Measurements from ENCODE around the gene PHAX.
"Not testable (repeated sequence)": the region's sequence is repeated elsewhere in the genome, so short reads cannot be mapped to it uniquely, and the experiment has no call there.

Gene PHAX

GRCh38 chr5:126600631-126601511, at the start of gene PHAX:
TSS of gene PHAX (plus strand) at chr5:126600947. CDS start at chr5:126600963, 16 bp downstream.
- FAIRE-seq = no peak

DNA sequence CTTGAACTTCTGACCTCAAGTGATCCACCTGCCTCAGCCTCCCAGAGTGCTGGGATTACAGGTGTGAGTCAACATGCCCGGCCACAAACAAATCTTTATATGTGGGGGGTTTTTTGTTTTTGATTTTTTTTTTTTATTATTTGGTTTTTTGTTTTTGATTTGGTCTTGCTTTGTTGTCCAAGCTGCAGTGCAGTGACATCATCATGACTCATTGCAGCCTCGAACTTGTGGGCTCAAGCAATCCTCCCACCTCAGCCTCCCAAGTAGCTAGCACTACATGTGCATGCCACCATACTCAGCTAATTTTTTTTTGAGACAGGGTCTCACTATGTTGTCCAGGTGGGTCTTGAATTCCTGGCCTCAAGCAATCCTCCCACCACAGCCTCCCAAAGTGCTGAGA, 48.1 kb upstream of the PHAX start:
- no peak for FAIRE-seq

DNA sequence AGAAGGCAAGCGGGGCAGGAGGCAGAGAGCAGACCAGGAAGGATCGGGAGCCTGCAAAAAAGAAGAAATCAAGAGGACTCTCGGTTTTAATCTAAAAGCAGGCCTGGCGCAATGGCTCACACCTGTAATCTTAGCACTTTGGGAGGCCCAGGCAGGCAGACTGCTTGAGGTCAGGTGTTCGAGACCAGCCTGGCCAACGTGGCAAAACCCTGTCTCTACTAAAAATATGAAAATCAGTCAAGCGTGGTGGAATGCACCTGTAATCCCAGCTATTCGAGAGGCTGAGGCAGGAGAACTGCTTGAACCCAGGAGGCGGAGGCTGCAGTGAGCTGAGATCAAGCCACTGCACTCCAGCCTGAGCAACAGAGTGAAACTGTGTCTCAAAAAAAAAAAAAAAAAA, 45.6 kb upstream of the PHAX start:
- FAIRE-seq = not testable (repeated sequence)

GRCh38 chr5:126561908-126562307, 38.8 kb upstream of the PHAX start:
- no peak for FAIRE-seq

DNA sequence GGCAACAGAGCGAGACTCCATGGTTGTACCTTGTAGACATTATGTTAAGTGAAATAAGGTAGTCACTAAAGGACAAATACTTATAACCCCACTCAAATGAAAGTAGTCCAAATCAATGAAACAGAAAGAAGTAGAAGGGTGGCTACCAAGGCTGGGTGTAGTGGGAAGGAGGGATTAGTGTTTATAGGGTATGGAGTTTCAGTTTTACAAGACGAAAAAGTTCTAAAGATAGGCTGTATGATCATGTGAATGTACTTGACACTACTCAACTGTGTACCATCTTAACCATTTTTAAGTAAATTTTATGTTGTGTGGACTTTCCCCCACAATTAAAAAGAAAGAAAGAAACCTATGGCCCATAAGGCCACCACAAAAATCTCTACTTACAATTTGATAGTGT, 37.9 kb upstream of the PHAX start:
- FAIRE-seq = no peak

DNA sequence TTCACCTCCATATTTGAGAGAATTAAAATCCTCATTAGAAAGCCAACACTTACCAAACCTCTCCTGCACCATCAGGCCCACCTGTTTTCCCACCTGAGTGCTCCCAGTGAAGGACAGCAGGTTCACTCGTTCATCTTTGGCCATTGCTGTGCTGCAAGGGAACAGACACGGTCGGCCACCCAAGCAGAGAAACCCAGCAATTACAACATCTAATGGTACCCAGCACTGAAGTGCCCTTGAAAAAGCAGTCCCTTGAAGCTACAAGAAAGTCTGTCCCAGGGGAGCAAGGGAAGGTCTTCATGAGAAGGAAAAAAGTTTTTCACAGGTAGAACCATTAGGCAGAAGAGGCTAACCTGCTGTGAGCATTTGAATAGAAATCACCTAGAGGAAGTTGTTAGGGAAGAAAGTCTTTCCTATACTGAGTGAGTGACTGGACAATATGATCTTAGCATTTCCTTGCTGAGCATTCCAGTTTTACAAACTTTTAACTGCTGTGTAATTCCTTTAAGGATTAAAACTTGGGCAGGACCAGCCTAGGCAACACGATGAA, 32.5 kb upstream of the PHAX start:
- FAIRE-seq = no peak

DNA sequence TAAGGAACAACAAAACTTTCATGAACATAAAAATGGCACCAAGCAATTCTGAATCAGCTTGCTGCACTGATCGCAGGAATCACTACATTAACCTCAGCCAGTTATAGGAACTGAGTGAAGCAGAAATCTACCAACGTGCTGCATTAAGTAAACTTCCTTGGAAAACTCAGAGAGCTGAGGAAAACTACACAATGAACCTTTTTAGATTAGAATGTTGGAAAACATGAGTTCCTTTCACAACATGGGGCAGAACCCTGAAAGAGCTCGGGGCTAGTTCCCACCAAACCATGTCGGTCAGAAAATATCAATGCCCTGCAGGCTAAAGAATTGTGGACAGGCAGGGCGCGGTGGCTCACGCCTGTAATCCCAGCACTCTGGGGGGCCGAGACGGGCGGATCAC, 25.1 kb upstream of the PHAX start:
- no peak for FAIRE-seq

DNA sequence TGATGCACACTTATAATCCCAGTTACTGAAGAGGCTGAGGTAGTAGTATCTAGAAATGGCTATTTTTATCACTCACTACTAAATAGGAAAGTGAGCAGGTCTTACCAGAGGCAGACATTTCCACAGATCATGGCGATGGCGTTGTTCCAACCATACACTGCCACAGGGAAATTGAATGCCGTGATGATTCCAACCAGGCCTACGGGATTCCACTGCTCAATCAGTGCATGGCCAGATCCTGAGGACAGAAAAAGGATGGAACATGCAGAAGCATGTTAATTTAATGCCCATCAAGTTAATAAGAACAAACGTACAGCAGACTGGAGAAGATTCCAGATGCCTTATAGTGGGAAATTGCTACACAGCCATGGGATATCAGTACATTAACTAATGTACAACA, 23.8 kb upstream of the PHAX start:
- no peak for FAIRE-seq

DNA sequence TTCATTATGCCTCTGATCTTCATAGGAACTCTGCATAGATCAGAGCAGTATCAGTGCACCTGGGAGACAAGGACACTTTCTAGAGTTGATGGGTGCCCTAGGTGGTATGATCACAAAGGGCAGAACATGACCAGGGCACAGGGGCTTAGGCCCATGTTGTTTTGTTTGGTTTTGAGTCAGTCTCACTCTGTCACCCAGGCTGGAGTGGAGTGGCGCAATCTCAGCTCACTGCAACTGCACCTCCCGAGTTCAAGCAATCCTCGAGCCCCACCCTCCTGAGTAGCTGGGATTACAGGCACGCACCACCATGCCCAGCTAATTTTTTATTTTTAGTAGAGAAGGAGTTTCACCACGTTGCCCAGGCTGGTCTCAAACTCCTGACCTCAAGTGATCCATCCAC, 23.3 kb upstream of the PHAX start:
- FAIRE-seq = no peak

DNA sequence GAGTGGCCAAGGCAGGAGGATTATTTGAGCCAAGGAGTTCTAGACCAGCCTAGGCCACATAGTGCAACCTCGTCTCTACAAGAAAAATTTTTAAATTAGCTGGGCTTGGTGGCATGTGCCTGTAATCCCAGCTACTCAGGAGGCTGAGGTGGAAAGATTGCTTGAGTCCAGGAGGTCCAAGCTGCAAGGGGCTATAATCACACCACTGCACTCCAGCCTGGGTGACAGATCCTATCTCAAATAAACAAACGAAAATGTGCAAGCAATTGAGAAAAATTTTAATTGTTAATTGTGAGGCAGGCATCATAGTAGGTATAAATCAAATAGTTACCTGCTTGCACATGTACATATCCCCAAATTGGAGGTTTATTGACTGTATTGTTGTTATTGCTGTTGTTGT, 21.0 kb upstream of the PHAX start:
- no peak for FAIRE-seq

- no peak for FAIRE-seq
Observed at GRCh38 chr5:126583761-126584160, 17.0 kb upstream of the PHAX start.

GRCh38 chr5:126587551-126588390, 13.0 kb upstream of the PHAX start:
- FAIRE-seq = no peak

DNA sequence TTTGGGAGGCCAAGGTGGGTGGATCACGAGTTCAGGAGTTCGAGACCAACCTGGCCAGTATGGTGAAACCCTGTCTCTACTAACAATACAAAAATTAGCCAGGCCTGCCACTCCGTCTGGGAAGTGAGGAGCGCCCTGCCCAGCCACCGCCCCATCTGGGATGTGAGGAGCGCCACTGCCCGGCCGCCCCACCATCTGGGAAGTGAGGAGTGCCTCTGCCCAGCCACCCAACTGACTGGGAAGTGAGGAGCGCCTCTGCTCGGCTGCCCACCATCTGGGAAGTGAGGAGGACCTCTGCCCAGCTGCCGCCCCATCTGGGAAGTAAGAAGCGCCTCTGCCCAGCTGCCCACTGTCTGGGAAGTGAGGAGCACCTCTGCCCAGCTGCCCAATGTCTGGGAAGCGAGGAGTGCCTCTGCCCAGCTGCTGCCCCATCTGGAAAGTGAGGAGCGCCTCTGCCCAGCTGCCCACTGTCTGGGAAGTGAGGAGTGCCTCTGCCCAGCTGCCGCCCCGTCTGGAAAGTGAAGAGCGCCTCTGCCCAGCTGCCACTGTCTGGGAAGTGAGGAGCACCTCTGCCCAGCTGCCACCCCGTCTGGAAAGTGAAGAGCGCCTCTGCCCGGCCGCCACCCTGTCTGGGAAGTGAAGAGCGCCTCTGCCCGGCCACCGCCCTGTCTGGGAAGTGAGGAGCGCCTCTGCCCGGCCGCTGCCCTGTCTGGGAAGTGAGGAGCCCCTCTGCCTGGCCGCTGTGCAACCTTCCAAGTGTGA, 11.0 kb upstream of the PHAX start:
- no peak for FAIRE-seq

DNA sequence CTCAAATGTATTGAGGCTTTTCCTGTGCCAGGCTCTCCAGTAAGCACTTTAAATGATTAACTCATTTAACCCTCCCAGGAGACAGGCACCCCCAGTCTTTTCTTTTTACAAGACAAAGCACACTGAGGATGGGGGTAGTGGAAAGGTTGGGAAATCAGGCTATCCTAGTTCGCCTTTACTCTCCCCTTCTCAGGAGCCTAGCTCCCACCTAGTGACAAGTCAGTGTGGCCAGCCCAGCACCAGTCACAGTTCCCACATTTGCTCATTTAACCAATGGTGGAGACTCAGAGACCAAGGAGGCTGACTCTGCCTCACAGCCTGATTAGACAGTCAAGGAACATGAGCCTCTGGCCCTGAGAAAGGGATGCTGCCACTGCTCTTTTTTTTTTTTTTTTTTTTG, 9.2 kb upstream of the PHAX start:
- no peak for FAIRE-seq

GRCh38 chr5:126594748-126595485, 5.8 kb upstream of the PHAX start, which contains the start of gene ALDH7A1:
TSS of gene ALDH7A1 (minus strand) at chr5:126595219. CDS start at chr5:126595198, 21 bp downstream.
- FAIRE-seq = peak; percentile 70

- no peak for FAIRE-seq
Observed at GRCh38 chr5:126595486-126596083, 5.2 kb upstream of the PHAX start.

DNA sequence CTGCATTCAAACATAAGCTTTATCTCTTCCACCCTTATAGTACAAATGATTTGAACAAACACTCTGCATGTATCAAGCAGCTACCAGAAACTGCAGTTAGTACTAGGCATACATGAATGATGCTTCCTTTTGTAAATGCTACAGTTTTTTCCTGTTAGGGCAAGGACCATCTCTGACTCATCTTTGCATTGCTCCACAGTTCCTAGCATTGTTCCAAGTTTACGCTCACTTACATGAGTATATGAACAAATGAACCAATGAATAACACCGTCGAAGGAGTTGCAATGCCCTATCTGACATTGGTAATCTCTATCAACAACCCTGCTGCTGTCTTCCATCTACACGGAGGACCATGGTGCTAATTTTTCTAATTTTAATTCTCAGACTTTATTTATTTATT, 3.6 kb upstream of the PHAX start:
- no peak for FAIRE-seq

GRCh38 chr5:126599499-126599898, 1.2 kb upstream of the PHAX start:
- FAIRE-seq = no peak

DNA sequence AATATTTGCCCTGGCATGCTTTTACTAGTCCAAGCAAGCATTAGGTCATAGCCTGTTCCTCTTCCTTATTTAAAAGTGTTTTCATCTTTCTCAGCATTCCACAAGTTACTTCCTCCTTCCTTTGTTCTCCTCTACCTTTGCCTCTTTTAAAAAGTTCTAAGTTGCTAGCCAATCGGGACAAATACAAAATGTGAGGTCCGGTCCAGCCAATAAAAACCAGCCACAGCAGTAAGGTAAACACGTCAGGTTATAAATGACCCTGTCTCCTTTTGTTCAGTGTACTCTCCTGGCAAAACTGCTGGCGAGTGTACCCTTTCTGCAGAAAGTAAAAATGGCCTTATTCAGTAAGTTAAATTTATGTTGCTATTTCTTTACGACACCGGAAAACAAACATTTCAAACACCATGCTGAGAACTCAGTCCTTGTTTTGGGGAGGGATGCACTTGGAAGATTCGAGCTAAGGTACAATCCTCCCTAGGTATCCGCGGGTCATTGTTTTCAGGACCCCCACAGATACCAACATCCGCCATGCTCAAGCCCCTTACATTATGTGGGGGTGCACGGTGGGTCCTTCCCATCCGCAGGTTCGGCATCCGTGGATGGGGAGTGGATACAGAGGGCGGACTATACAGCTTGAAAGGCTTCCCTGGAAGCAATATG, 646 bp upstream of the PHAX start:
- not testable (repeated sequence) for FAIRE-seq

GRCh38 chr5:126603402-126603991, 2.8 kb downstream of the PHAX start:
- no peak for FAIRE-seq

GRCh38 chr5:126605525-126605924, 4.8 kb downstream of the PHAX start:
- FAIRE-seq = no peak
